Islet of Langerhans (tissue), 1 donor: ENCODE measurements around the gene TIMP3.
A peak's percentile ranks its signal among the peaks of the same experiment; 100 is the strongest.
"Not testable (repeated sequence)": the region's sequence is repeated elsewhere in the genome, so short reads cannot be mapped to it uniquely, and the experiment has no call there.

Experiments
- FAIRE-seq: peaks from one replicate; lab custom pipeline; 2011; peaks lifted over from hg19 to GRCh38; lab: Jason Lieb, UNC

TIMP3 gene

DNA sequence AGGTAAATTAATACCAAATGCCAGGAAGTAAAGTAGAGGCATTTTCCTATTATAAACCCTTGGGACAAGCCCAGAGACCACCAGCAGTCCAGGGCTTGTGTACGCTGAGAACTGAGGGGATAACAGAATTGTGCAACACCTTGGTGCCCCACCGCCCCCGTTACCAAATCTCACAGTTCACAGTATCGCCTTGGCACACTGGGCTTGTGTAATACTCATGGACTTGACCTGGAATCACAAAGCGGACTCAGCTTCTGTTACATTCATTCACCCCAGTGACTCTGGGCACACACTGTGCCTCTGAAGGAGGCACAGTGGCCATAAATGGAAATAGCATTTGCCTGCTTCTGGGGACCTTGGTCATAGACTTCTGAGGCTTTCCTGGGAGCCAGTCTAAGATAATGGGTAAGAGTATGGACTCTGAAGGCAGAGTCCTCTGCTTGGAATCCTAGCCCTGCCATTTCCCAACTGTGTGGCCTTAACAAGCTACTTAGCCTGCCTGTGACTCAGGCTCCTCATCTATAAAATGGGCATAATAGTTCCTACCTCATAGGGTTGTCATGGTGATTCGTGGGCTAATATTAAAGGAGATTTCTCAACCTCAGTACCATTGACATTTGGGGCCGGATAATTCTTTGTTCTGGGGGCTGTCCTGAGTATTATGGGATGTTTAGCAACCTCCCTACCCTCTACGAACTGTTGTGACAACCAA is 53.7 kb downstream of the TIMP3 start:
- FAIRE-seq, result no peak

DNA sequence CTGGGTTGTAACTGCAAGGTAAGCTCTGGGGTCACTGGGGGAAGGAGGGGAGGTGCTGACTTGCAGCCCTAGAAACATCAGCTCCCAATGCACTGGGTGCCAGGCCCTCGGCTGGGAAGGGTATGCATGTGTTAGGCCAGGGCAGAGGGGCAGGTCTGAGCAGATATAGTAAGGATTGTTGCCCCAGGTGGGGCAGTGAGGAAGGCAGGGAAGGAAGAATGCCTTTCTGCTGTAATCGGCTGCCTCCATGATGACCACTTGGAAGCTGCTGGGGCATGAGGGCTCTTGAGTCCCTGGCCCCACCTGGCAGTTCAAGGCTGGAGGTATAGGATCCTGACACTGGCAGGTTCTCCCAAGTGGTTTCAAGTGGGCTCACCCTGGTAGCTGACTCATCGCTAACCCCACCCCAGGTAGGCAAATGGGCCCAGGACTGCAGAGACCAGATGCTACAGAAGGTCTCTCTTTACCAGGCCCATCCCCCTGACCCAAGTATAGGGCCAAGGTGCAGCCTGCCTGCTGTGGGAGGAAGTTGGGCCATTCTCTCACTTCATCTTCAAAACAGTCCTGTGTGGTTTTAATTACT is 56.7 kb downstream of the TIMP3 start:
- no peak for FAIRE-seq

DNA sequence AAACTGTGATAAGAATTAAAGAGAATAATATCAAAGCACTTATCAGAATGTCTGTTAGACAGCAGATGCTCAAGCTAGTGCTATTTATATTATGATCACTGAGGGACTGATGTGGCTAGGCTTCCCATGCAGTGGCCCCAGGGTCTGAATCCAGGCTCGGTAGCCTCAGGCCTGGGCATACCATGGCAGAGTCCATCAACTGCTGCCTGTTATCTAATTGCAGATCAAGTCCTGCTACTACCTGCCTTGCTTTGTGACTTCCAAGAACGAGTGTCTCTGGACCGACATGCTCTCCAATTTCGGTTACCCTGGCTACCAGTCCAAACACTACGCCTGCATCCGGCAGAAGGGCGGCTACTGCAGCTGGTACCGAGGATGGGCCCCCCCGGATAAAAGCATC is 57.5 kb downstream of the TIMP3 start:
- FAIRE-seq, result no peak

GRCh38 chr22:32859743-32860142 is 58.2 kb downstream of the TIMP3 start:
- FAIRE-seq, result no peak

GRCh38 chr22:32861330-32861729 is 59.8 kb downstream of the TIMP3 start:
- no peak for FAIRE-seq

DNA sequence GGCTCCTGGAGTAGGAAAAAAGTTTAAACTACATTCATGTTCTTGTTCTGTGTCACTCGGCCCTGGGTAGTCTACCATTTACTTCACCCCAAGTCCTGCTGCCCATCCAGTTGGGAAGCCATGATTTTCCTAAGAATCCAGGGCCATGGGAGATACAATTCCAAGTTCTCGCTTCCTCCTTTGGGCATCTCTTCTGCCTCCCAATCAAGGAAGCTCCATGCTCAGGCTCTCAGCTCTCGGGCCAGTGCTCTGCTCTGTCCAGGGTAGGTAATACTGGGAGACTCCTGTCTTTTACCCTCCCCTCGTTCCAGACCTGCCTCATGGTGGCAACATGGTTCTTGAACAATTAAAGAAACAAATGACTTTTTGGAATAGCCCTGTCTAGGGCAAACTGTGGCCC is 60.6 kb downstream of the TIMP3 start:
- no peak for FAIRE-seq

GRCh38 chr22:32862936-32863661 is 61.6 kb downstream of the TIMP3 start:
- no peak for FAIRE-seq

GRCh38 chr22:32864041-32864440 is 62.5 kb downstream of the TIMP3 start:
- FAIRE-seq, result no peak

DNA sequence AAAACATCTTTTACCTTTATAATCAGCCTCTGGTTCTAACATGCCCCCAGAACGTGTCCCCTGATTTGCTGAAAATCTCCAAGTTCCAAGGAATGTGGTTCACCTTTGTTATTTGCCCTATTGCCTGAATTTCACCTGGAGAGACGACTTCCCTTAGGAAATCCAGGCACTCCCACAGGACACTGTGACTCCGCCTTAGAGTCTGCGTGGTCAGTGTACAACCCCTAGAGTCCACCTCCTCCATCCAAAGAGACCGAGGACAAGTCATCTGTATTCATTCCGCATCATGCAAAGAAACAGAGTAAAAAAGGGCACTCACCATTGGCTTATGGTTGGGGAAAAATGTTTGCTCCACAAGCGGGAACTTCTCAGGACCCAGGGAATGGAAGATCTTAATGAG is 63.1 kb downstream of the TIMP3 start:
- no peak for FAIRE-seq

DNA sequence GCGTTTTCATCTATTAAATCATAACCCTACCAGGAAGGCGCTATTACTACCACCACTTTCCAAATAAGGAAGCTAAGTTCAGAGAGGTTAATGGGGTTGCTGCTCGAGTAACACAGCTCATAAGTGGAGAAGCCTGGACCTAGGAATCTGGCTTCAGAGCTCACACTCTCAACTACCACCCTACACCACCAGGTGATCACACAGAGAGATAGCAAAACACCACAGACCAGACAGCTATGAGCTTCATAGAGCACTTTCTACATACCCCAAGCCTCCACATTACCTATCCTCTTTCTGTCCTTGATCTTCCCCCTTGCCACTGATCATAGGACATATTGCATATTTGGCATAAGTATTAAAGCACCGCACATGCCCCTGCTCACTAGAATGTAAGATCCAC is 65.4 kb downstream of the TIMP3 start:
- no peak for FAIRE-seq

DNA sequence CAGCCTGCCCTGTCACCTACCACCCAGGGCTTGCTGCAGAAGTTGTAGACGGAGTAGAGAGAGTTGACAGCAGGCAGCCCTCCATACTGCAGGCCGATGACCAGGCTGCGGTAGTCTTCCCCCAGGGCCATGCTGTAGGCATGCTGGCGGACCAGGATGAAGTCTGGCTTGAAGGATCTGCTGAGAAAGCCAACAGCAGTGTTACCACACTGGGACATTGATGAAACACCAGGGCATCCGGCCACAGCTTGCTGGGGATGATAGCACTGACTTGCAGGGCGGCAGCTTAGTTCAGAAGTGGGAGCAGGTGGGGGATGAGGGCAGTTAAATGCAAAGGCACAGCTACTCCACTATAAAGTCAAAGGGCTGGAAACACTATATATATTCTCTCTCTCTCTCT is 67.4 kb downstream of the TIMP3 start:
- no peak for FAIRE-seq

- FAIRE-seq, result no peak
Observed at GRCh38 chr22:32870474-32870873, 69.0 kb downstream of the TIMP3 start.

DNA sequence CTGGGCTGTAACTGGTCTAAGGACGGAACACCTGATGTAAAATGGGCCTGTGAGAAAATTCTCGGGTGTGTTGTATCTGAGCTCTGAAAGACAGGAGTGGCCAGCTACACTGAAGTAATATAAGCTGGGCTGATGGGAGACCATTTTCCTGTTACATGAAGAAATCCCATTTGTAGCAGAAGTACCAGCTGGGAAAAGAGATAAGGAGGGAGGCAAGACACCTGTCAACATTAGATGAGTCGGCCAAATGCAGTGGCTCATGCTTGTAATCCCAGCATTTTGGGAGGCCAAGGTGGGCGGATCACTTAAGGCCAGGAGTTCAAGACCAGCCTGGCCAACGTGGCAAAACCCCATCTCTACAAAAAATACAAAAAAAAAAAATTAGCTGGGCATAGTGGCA is 72.1 kb downstream of the TIMP3 start:
- FAIRE-seq, result not testable (repeated sequence)

DNA sequence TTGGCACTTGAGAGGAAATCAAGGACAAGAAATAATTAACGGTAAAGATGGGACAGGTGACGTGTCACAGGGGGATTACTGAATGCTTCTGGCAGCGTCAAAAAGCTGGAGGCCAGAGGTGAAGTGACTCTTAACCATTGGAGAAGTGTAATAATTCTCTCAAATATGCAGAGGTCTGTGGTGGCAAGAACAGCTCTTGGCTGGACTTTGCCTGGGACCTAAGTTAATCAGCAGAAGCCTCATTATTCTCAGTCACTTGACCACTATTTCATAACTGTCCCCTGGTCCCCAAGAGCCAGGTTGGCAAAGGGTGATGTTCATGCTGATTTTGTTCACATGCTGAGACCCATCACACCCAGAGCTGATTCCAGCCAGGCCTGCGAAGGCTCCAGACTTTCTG is 72.9 kb downstream of the TIMP3 start:
- no peak for FAIRE-seq

GRCh38 chr22:32874976-32875375 is 73.5 kb downstream of the TIMP3 start:
- FAIRE-seq, result no peak

DNA sequence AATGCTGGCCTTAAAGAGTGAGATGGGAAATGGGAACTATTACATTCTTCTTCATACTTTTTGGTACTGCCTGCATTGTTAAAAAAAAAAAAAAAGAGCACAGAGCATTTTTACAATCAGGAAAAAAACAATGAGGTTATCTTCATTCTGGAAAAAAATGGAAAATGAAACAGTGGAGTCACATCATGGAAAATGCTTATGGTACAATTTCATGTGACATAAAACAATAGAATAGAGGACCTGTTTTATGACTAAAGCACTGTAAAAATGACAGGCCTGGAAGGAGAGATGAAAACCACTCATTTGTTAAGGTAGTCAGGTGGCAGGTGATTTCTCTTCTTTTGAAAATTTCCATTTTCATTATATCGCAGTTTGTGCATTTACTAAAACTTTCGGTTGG is 75.0 kb downstream of the TIMP3 start:
- no peak for FAIRE-seq

GRCh38 chr22:32877196-32877595 is 75.7 kb downstream of the TIMP3 start:
- FAIRE-seq, result no peak

GRCh38 chr22:32879550-32879949 is 78.0 kb downstream of the TIMP3 start:
- no peak for FAIRE-seq

DNA sequence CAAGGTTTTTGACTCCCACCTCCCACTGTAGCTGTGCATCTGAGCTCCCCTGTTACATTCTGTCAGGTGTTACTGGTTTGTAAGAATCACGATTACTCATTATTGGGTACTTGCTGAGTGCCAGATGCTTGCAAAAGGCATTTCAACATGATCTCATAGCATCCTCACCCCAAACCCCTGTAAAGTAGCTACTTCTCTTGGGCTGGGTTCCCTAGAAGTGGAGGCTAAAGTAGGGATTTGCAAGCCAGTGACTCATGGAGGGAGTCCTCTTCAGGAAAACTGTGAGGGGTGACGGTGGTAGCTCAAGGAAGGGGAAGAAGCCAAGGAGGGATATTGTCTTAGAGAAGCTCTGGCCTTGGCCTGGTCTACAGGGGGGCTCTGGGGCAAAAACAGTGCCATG is 78.6 kb downstream of the TIMP3 start:
- FAIRE-seq, result no peak

- no peak for FAIRE-seq
Observed at GRCh38 chr22:32880505-32880892, 79.0 kb downstream of the TIMP3 start.

DNA sequence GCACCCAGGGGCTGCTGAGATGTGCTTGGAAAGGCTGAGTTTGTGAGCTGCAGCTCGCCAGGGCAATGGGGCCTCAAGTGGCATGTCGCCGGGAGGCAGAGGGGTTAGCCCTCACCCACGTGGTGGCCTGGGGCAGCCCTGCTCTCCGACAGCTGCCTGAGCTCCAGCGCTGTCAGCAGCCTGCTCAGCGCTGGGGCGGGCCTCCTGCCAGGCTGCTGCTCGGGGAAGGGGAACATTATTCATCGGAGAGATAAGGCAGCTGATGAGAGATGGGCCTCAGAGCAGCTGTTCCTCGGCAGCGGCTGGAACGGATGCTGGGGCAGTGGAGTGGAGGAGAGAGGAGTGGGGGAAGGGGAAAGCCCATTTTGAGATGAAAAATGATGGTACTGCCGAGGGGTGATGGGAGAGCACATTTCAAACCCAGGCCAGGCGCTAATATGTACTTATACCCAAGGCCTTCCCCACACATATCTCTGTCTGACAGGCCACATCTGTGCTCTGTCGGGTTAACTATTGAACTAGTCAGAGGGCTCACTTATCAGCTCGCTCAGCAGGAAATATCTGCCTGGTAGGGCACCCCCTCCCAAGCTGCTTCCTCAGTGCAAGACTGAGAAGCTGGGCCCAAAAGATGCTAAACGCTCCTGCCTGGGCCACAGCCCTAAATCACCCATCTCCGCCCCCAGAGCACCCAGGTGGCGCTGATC is 79.5 kb downstream of the TIMP3 start:
- FAIRE-seq, result no peak

GRCh38 chr22:32882360-32882755 is 80.9 kb downstream of the TIMP3 start:
- peak; percentile 95 for FAIRE-seq
